T-helper 9 cell (primary cell): ENCODE data around the gene CHKB.
A peak's percentile ranks its signal among the peaks of the same experiment; 100 is the strongest.
"Not testable (repeated sequence)": the region's sequence is repeated elsewhere in the genome, so short reads cannot be mapped to it uniquely, and the experiment has no call there.

ENCODE experiments used
- DNase-seq: peaks from one replicate; pipeline ENCODE4 v3.0.0-alpha.2; 2020

The CHKB gene

GRCh38 chr22:50612168-50612527 lies 29.5 kb upstream of the CHKB start:
- no peak for DNase-seq

- no peak for DNase-seq
These were observed 28.9 kb upstream of the CHKB start for GRCh38 chr22:50611341-50612060.

- DNase-seq, result no peak
These were observed 27.9 kb upstream of the CHKB start for GRCh38 chr22:50610581-50610980.

- DNase-seq, result no peak
These were observed 27.4 kb upstream of the CHKB start for GRCh38 chr22:50610041-50610451.

GRCh38 chr22:50609599-50609998 lies 26.9 kb upstream of the CHKB start:
- no peak for DNase-seq

GRCh38 chr22:50608996-50609395 lies 26.3 kb upstream of the CHKB start:
- DNase-seq, result no peak

GRCh38 chr22:50608058-50608840 lies 25.6 kb upstream of the CHKB start:
- not testable (repeated sequence) for DNase-seq

GRCh38 chr22:50607659-50608020 lies 25.0 kb upstream of the CHKB start:
- DNase-seq, result no peak

GRCh38 chr22:50606946-50607658 lies 24.5 kb upstream of the CHKB start:
- DNase-seq, result no peak

- no peak for DNase-seq
These were observed 23.7 kb upstream of the CHKB start for GRCh38 chr22:50606165-50606945.

- no peak for DNase-seq
These were observed 23.0 kb upstream of the CHKB start for GRCh38 chr22:50605613-50606074.

- DNase-seq, result no peak
These were observed 22.5 kb upstream of the CHKB start for GRCh38 chr22:50605002-50605612.

GRCh38 chr22:50604256-50605001 lies 21.8 kb upstream of the CHKB start:
- no peak for DNase-seq

- DNase-seq, result no peak
These were observed 21.0 kb upstream of the CHKB start for GRCh38 chr22:50603511-50604255.

- no peak for DNase-seq
These were observed 19.7 kb upstream of the CHKB start for GRCh38 chr22:50602338-50602700.

- no peak for DNase-seq
These were observed 19.2 kb upstream of the CHKB start for GRCh38 chr22:50601669-50602337.

- no peak for DNase-seq
These were observed 18.5 kb upstream of the CHKB start for GRCh38 chr22:50600967-50601668.

- DNase-seq, result no peak
These were observed 17.9 kb upstream of the CHKB start, which contains the start of gene MAPK8IP2 for GRCh38 chr22:50600538-50600937. Gene MAPK8IP2, plus strand, starts transcription at chr22:50600793. Its CDS starts 26 bp downstream, at chr22:50600819.

- DNase-seq, result peak; percentile 64
These were observed 17.3 kb upstream of the CHKB start for GRCh38 chr22:50599816-50600455.
